ENCODE results near the gene HCN2.

HCN2 gene

GRCh38 chr19:589693-590395, at the start of gene HCN2:
Gene HCN2, plus strand, starts transcription at chr19:589881. Its CDS starts 65 bp downstream, at chr19:589946.
- DNase-seq = no peak

- no peak for DNase-seq
Measured at GRCh38 chr19:540867-541637, 48.6 kb upstream of the HCN2 start.

GRCh38 chr19:541699-542098, 48.0 kb upstream of the HCN2 start:
- no peak for DNase-seq

GRCh38 chr19:542173-542866, 47.4 kb upstream of the HCN2 start:
- no peak for DNase-seq

DNA sequence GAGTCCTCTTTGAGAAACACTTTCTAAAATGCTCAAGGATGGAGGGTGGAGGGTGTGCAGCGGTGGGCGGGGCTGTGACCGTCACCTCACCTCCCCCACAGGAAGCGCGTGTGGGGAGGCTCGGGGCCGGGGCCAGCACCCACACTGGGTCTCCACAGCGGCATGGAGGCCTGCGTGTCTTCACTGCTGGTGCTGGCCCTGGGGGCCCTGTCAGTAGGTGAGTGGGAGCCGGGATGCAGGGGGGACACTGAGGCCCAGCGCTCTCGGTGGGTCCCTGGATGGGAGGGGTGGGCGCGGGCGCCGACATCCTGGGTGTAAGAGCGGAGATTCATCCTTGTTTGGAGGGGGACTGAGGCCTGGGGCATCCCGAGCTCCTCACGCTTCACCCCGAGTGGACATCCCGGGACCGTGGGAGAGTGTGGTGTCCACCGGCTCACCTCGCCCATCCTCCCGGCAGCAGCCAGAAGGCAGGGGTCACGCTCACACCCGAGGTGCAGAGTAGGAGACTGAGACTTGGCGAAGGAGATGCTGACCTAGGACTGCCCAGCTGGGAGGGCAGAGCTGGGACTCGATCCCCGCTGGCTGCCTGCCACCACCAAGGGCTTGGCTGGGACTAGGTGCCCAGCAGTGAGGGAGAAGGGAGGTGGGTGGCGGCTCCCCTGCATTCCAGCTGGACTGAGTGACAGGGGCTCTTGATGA, 45.6 kb upstream of the HCN2 start, which contains the start of gene GZMM:
Gene GZMM (plus strand): TSS at position 144 of the 699 bp plus-strand sequence. CDS start 19 bp downstream, at position 163.
- DNase-seq = peak; percentile 73

- no peak for DNase-seq
Measured at GRCh38 chr19:547117-547516, 42.6 kb upstream of the HCN2 start.

GRCh38 chr19:547836-548720, 41.6 kb upstream of the HCN2 start:
- DNase-seq = no peak

DNA sequence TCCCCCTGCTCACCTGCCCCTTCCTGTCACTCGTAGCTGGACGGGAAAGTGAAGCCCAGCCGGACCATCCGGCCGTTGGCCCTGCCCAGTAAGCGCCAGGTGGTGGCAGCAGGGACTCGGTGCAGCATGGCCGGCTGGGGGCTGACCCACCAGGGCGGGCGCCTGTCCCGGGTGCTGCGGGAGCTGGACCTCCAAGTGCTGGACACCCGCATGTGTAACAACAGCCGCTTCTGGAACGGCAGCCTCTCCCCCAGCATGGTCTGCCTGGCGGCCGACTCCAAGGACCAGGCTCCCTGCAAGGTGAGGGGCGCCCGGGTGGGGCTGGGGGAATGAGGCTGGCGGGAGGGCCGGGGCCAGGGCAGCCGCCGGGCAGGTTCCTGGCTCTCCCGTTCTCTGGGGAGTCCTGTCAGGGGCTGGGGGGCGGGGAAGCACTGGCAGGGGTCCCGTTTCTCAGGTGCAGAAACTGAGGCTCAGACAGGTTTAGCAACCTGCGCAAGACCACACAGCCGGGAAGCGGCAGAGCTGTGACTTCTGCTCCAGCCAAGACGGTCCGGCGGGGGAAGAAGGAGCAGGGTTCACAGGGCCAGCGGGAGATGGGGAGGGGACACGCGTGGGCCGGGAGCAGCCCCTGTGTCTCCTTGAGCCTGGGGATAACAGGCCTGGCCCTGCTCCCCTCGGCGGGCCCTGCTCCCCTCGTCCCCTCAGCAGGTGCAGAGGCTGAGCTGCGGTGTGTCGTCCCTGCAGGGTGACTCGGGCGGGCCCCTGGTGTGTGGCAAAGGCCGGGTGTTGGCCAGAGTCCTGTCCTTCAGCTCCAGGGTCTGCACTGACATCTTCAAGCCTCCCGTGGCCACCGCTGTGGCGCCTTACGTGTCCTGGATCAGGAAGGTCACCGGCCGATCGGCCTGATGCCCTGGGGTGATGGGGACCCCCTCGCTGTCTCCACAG, 40.5 kb upstream of the HCN2 start:
- no peak for DNase-seq

DNA sequence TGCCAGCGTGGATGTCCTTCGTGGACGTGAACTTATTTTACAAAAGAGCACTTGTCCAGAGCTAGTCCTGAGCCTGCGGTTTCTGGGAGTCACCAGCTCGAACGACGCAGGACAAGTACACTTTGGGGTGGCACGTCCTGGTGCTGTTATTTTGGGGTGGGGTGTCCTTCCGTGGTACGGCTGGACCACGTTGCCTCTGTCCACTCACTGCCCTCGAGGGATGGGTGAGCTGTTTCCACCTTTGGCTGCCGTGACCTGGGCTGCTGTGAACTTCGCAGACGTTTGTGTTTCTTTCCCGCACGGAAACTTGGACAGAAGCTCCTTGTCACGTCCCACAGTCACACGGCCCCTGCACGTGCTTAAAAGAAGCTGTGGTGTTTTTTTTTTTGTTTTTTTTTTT, 34.9 kb upstream of the HCN2 start:
- DNase-seq = no peak

- DNase-seq = no peak
Measured at GRCh38 chr19:555474-555808, 34.2 kb upstream of the HCN2 start.

DNA sequence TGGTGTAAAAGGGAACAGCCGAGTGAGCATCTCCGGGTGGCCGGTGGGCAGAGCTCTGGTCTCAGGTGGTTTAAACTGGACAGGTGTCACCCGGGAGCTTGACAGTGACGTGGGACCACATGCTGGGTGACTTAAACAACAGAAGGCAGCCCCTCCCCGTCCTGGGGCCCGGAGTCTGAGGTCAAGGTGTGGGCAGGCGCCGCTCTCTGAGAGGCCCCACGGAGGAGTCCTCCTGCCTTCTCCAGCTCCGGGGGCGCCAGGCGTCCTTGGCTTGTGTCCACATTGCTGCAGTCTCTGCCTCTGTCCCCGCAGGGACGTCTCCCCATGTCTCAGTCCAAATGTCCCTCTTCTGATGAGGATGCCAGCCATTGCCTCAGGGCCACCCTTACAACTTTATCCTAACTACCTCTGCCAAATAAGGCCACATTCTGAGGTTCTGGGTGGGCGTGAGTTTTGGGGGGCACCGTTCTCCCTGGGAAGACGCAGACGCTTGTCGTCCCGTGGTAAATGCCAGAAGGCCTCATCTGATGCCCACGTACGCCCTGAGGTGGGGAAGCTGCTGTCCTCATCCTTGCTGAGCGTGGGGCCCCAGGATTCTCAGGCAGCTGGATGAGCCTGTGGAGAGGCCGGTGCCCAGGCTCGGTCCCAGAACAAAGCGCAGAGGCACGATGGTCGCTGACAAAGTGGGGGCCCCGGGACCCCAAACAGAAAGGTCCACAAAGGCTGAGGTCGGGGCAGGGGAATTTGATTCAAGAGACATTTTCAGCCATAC, 32.9 kb upstream of the HCN2 start:
- DNase-seq = no peak

- DNase-seq = no peak
Measured at GRCh38 chr19:558770-559439, 30.8 kb upstream of the HCN2 start.

- no peak for DNase-seq
Measured at GRCh38 chr19:560121-560520, 29.6 kb upstream of the HCN2 start.

DNA sequence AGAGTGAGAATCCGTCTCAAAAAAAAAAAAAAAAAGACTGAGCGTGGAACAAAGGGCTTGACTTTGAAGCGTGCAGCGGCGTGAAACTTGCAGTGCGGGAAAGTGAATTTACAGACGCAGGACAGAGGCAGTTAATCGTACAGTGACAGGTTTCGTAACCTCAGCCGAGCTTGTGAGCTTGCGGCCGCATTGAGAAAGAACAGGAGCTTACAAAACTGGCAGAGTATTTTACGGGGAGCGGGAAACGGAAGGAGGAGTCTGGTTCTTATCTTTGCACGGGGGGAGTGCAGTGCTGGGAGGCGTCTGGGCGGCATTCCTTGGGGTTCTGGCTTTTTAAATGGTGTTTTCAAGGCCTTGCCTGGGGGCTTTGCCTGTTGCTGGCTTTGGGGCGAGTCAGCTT, 23.3 kb upstream of the HCN2 start:
- DNase-seq = no peak

- DNase-seq = no peak
Measured at GRCh38 chr19:566844-567243, 22.8 kb upstream of the HCN2 start.

- DNase-seq = no peak
Measured at GRCh38 chr19:567296-567900, 22.3 kb upstream of the HCN2 start.

DNA sequence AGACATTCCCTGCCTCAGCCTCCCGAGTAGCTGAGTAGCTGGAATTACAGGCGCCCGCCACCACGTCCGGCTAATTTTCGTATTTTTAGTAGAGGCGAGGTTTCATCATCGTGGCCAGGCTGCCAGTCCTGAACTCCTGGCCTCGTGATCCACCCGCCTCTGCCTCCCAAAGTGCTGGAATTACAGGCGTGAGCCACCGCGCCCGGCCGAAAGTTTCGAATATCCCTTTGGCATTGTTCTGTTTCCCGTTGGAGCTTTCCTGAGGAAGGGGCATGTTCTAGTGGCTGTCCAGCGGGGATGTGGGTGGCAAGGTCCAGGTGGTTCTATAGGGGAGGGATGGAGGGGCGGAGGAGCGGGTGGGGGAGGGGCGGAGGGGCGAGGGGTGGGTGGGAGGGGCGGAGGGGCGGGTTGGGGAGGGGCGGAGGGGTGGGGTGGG, 19.4 kb upstream of the HCN2 start:
- no peak for DNase-seq

DNA sequence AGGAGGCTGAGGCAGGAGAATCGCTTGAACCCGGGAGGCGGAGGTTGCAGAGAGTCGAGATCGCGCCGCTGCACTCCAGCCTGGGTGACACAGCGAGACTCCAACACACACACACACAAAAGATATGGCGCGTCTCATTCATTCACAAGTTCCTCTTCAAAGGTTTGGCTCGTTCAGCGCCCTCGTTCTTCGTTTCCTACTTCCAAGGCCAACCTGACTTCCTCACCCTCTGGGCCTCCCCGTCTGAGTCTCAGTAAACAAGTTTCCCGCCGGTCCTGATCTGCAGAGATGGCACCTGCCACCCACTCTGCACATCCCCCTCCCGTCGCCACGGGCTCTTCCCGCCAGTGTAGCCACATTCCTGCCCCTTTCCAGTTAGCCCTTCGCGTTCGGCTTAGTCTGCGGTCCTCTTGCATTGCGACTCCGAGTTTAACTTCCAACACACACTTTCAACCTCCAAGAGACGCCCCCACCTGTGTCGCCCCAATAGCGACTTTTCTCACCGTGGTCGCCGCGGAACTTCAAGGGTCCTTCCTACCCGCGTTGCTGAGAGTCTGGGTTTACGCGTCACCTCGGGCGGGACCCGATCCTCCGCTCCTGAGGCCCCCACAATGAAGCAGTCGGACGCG, 18.6 kb upstream of the HCN2 start:
- peak; percentile 55 for DNase-seq

DNA sequence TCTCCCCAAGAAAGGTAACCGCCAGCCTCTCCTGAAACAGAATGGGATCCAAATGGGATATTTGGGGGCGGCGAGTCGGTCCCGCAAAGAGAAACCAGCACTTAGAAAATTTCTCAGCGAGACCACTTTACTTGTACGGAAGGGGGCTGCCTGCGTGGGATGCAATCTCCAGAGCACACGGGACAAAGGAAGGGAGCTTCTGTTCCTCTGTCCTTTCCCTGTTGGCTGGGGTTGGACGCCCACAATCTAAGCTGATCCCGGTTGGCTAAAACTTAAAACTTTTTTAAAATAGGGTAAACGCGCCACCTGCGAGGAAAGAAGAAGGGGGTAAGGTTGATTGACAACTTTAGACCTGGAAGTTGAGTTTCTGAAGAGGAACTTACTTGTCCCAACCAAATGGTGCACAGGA, 18.1 kb upstream of the HCN2 start:
- DNase-seq = no peak

Measured in stimulated activated CD4-positive, alpha-beta T cell treated with anti-CD3 and anti-CD28 coated beads, Interleukin-1b, Interleukin-23, amount 100 ng/mL, for 48 hours (primary cell).